ENCODE data around the gene LRFN4.

Gene LRFN4

GRCh38 chr11:66858939-66859685 lies 2.2 kb downstream of the LRFN4 start:
- no peak for DNase-seq

- no peak for DNase-seq
These were observed 3.0 kb downstream of the LRFN4 start for GRCh38 chr11:66859686-66860448.

GRCh38 chr11:66860449-66860831 lies 3.6 kb downstream of the LRFN4 start:
- DNase-seq: no peak

GRCh38 chr11:66861038-66861773 lies 4.3 kb downstream of the LRFN4 start:
- no peak for DNase-seq

GRCh38 chr11:66861774-66862558 lies 5.1 kb downstream of the LRFN4 start:
- no peak for DNase-seq

GRCh38 chr11:66862559-66863037 lies 5.7 kb downstream of the LRFN4 start:
- DNase-seq: no peak

- no peak for DNase-seq
These were observed 6.7 kb downstream of the LRFN4 start for GRCh38 chr11:66863428-66864125.

- no peak for DNase-seq
These were observed 7.5 kb downstream of the LRFN4 start for GRCh38 chr11:66864172-66864901.

- DNase-seq: no peak
These were observed 8.2 kb downstream of the LRFN4 start for GRCh38 chr11:66864924-66865697.

GRCh38 chr11:66866007-66866406 lies 9.1 kb downstream of the LRFN4 start:
- no peak for DNase-seq

GRCh38 chr11:66866511-66866986 lies 9.7 kb downstream of the LRFN4 start:
- no peak for DNase-seq

GRCh38 chr11:66867425-66868040 lies 10.7 kb downstream of the LRFN4 start:
- no peak for DNase-seq

- no peak for DNase-seq
These were observed 11.3 kb downstream of the LRFN4 start for GRCh38 chr11:66868082-66868725.

GRCh38 chr11:66868726-66869566 lies 12.1 kb downstream of the LRFN4 start:
- peak; percentile 87 for DNase-seq

GRCh38 chr11:66869567-66869870 lies 12.7 kb downstream of the LRFN4 start:
- DNase-seq: no peak

- no peak for DNase-seq
These were observed 13.3 kb downstream of the LRFN4 start for GRCh38 chr11:66870131-66870530.

GRCh38 chr11:66870616-66871520 lies 14.0 kb downstream of the LRFN4 start:
- no peak for DNase-seq

- DNase-seq: no peak
These were observed 14.6 kb downstream of the LRFN4 start for GRCh38 chr11:66871521-66871901.
